Activated T-cell treated with anti-CD3 and anti-CD28 coated beads for 1 hour (primary cell): ENCODE measurements around the gene PLCL1.

ENCODE experiments used
- DNase-seq: peaks from one replicate; pipeline ENCODE4 v3.0.0-alpha.2; 2020; ENCODE audit warnings: low read depth

Gene PLCL1

GRCh38 chr2:197954328-197954727 is 149.9 kb downstream of the PLCL1 start:
- DNase-seq: no peak

- no peak for DNase-seq
These were observed 154.3 kb downstream of the PLCL1 start for GRCh38 chr2:197958592-197959150.

GRCh38 chr2:197959383-197959782 is 155.0 kb downstream of the PLCL1 start:
- DNase-seq: no peak

GRCh38 chr2:197960786-197961185 is 156.4 kb downstream of the PLCL1 start:
- no peak for DNase-seq

- no peak for DNase-seq
These were observed 160.3 kb downstream of the PLCL1 start for GRCh38 chr2:197964720-197965119.

- DNase-seq: no peak
These were observed 161.4 kb downstream of the PLCL1 start for GRCh38 chr2:197965756-197966155.

GRCh38 chr2:197969391-197969893 is 165.0 kb downstream of the PLCL1 start:
- DNase-seq: no peak

GRCh38 chr2:197972061-197972460 is 167.7 kb downstream of the PLCL1 start:
- no peak for DNase-seq

GRCh38 chr2:197972587-197972986 is 168.2 kb downstream of the PLCL1 start:
- DNase-seq: no peak

- DNase-seq: no peak
These were observed 169.4 kb downstream of the PLCL1 start for GRCh38 chr2:197973772-197974171.

- DNase-seq: no peak
These were observed 171.6 kb downstream of the PLCL1 start for GRCh38 chr2:197975931-197976519.

GRCh38 chr2:197978971-197979370 is 174.6 kb downstream of the PLCL1 start:
- DNase-seq: no peak

- DNase-seq: no peak
These were observed 178.2 kb downstream of the PLCL1 start for GRCh38 chr2:197982565-197982964.

GRCh38 chr2:197985029-197985638 is 180.7 kb downstream of the PLCL1 start:
- DNase-seq: no peak

- no peak for DNase-seq
These were observed 182.6 kb downstream of the PLCL1 start for GRCh38 chr2:197986977-197987376.

GRCh38 chr2:197990356-197990755 is 186.0 kb downstream of the PLCL1 start:
- no peak for DNase-seq

- no peak for DNase-seq
These were observed 188.2 kb downstream of the PLCL1 start for GRCh38 chr2:197992482-197993133.

GRCh38 chr2:197993363-197993762 is 189.0 kb downstream of the PLCL1 start:
- DNase-seq: no peak

- no peak for DNase-seq
These were observed 189.4 kb downstream of the PLCL1 start for GRCh38 chr2:197993830-197994229.

GRCh38 chr2:197994751-197995150 is 190.4 kb downstream of the PLCL1 start:
- no peak for DNase-seq

GRCh38 chr2:197996583-197996982 is 192.2 kb downstream of the PLCL1 start:
- DNase-seq: no peak

- no peak for DNase-seq
These were observed 192.7 kb downstream of the PLCL1 start for GRCh38 chr2:197997083-197997541.

- no peak for DNase-seq
These were observed 194.3 kb downstream of the PLCL1 start for GRCh38 chr2:197998702-197999101.
